Mesothelial cell of epicardium (in vitro differentiated cells): ENCODE measurements around the gene NFKBIZ. TPM values are rescaled to one million over a fixed set of nuclear protein-coding genes. Genes with fewer than 3 reads are reported as not detected.

Experiments used
- DNase-seq, 2 experiments: peaks; one replicate each; pipeline ENCODE4 v3.0.0; 2021; ENCODE audit warnings: low spot score in 2 of 2; ENCODE audit not compliant: unreplicated experiment in 2 of 2
- H3K27ac Mint-ChIP-seq: 2 replicates; pipeline ENCODE4 v1.8.0; 2021; ENCODE audit warnings: mixed read lengths
- H3K27me3 Mint-ChIP-seq: 2 replicates; pipeline ENCODE4 v1.8.0; 2021; ENCODE audit warnings: low read depth, mixed read lengths
- H3K36me3 Mint-ChIP-seq: 2 replicates; pipeline ENCODE4 v1.8.0; 2021; ENCODE audit warnings: mixed read lengths
- H3K4me1 Mint-ChIP-seq: 2 replicates; pipeline ENCODE4 v1.8.0; 2021; ENCODE audit warnings: mixed read lengths
- H3K4me3 Mint-ChIP-seq: 2 replicates; pipeline ENCODE4 v1.8.0; 2021; ENCODE audit warnings: mild to moderate bottlenecking, moderate library complexity, mixed read lengths
- H3K9me3 Mint-ChIP-seq: 2 replicates; pipeline ENCODE4 v1.8.0; 2021; ENCODE audit warnings: mixed read lengths
- CTCF ChIP-seq: fragments of 200-600 bp; sonication (generic); IDR thresholded peaks from one replicate; pipeline ENCODE4 v1.5.0; 2021; ENCODE audit warnings: antibody characterized with exemption; ENCODE audit not compliant: unreplicated experiment
- total RNA-seq: library from RNA; stranded (reverse); gene quantifications from 3 replicates; pipeline ENCODE4 v1.2.1, GENCODE V29; 2021

Gene NFKBIZ
- total RNA-seq, 1 donor from 2014 or later = 142 TPM

DNA sequence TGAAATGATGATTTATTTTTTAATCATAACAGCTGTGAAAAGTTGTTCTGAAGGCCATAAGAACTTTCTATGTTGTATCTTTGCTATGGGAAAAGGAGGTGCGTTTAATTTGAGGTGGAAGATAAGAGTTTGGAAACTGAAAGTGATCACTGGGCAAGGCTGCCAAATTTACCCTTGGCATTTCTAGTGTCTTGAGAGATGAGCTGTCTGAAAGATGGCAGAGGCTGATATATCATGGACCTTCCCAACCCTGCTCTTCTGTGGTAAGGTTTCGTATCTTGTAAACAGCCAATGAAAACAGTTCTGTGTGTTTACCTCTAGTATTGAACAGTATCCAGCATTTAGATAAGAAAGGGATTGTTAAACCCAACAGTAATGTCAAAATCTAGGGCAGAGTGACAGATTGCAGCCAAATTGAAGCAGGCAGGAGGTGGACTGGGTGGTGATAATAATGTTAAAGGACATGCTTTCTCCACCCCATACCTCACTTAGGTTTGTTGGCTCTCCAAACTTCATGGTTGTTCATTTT is 15.8 kb upstream of the NFKBIZ start:
- peaks cover 4% of the 10 kb centered on the region for H3K9me3 Mint-ChIP-seq
- TF ChIP-seq CTCF = no peak
- no peak for DNase-seq
- H3K27ac Mint-ChIP-seq = no peak overlapping the region
- H3K4me3 Mint-ChIP-seq = no peak overlapping the region
- peaks cover 29% of the 10 kb centered on the region for H3K4me1 Mint-ChIP-seq
- H3K27me3 Mint-ChIP-seq = no peaks in the 10 kb centered on the region
- peaks cover 10% of the 10 kb centered on the region for H3K36me3 Mint-ChIP-seq

- no peak overlapping the region for H3K4me3 Mint-ChIP-seq
- H3K27ac Mint-ChIP-seq = no peak overlapping the region
- DNase-seq = no peak
- H3K36me3 Mint-ChIP-seq = peaks cover 10% of the 10 kb centered on the region
- H3K4me1 Mint-ChIP-seq = peaks cover 12% of the 10 kb centered on the region
- no peaks in the 10 kb centered on the region for H3K27me3 Mint-ChIP-seq
- peaks cover 4% of the 10 kb centered on the region for H3K9me3 Mint-ChIP-seq
- TF ChIP-seq CTCF = no peak
Measured at GRCh38 chr3:101835676-101836075, 13.6 kb upstream of the NFKBIZ start.

DNA sequence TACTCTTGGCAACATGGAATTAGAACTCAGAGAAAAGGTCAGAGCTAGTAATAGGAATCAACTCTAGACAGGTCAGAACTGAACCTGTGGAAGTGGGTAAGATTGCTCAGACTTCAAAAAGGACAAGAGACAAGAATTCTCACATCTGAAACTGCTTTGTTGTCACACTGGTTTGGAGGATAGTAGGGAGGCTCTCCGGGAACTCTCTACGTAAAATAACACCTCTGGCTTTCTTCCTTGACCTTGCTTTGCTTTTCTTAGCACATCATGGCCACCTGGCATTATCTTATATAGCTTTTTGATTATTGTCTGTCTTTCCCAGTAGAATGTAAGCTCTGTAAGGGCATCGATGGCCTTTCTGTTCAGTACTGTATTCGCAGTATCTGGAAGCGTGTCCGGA is 13.2 kb upstream of the NFKBIZ start:
- no peaks in the 10 kb centered on the region for H3K27me3 Mint-ChIP-seq
- TF ChIP-seq CTCF = no peak
- peaks cover 12% of the 10 kb centered on the region for H3K4me1 Mint-ChIP-seq
- H3K9me3 Mint-ChIP-seq = peaks cover 4% of the 10 kb centered on the region
- DNase-seq = no peak
- no peak overlapping the region for H3K4me3 Mint-ChIP-seq
- no peak overlapping the region for H3K27ac Mint-ChIP-seq
- H3K36me3 Mint-ChIP-seq = peaks cover 10% of the 10 kb centered on the region

DNA sequence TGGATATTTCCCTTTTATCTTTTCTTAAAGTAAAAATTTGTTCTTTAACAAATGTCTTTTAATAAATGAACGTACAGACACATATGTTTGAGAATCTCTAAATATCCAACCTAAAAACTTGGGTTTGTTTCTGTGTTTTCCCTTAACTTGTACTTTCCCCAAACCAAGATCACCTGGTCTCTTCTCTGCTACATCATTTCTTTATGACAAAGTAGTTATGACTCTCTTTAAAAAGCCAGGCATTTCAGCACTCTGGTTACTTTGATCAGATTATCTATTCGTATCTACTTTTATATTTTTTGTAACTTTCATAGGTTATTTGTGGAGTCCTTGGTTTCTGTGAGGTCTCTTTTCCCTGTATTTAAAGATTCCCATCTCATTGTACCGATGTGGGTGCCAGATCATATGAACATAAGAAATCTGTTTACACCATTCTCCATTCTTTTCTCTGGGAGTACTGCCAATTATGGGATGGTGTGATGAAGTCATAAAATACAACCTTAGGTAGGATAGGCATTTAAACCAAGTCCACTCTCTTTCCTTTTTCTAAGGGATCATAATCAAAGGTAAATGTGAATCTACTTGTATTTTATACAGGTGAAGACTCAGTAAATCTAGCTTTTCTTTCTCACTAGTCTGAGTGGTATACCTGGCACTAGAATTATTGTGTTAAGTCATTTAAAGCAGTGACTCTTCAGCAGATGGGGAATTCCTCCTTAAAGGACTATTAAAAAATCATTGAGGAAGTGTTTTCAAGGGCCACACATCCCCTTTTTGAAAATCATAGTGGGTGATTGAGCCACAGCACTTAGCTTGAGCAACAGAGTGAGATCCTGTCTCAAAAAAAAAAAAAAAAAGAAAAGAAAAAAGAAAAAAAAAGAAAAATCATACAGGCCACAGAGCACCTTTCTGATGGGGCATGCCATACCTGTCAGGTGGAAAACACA is 12.4 kb upstream of the NFKBIZ start:
- Mint-ChIP-seq H3K4me1 (peaks cover 12% of the 10 kb centered on the region), H3K36me3 (peaks cover 11% of the 10 kb centered on the region), H3K27me3 (no peaks in the 10 kb centered on the region), H3K9me3 (peaks cover 6% of the 10 kb centered on the region), H3K4me3 (no peak overlapping the region), H3K27ac (no peak overlapping the region)
- DNase-seq = no peak
- TF ChIP-seq CTCF = no peak

- no peak overlapping the region for H3K27ac Mint-ChIP-seq
- peaks cover 9% of the 10 kb centered on the region for H3K36me3 Mint-ChIP-seq
- no peak overlapping the region for H3K4me3 Mint-ChIP-seq
- TF ChIP-seq CTCF = no peak
- DNase-seq = no peak
- no peaks in the 10 kb centered on the region for H3K27me3 Mint-ChIP-seq
- peaks cover 15% of the 10 kb centered on the region for H3K4me1 Mint-ChIP-seq
- H3K9me3 Mint-ChIP-seq = peaks cover 8% of the 10 kb centered on the region
Measured at GRCh38 chr3:101838691-101839090, 10.6 kb upstream of the NFKBIZ start.
